Activated CD4-positive, alpha-beta T cell treated with anti-CD3 and anti-CD28 coated beads, Interleukin-2, amount 10 ng/mL, durations not matched to agents 7 days and 5 days (primary cell): ENCODE results near the gene WDR82. TPM values are rescaled to one million over a fixed set of nuclear protein-coding genes. Genes with fewer than 3 reads are reported as not detected.

ENCODE experiments used
- CTCF ChIA-PET: fragments of 350-600 bp; sonication (Branson Sonifier 250); formaldehyde crosslinking; loops from one replicate; lab custom pipeline; 2021; ENCODE audit warnings: antibody characterized with exemption; lab: Charles Lee
- POLR2A ChIA-PET: fragments of 350-600 bp; sonication (Branson Sonifier 250); formaldehyde crosslinking; loops from one replicate; lab custom pipeline; 2021; ENCODE audit warnings: antibody characterized with exemption; lab: Charles Lee
- DNase-seq: peaks from one replicate; pipeline ENCODE4 v3.0.0-alpha.2; 2020
- H3K27ac Mint-ChIP-seq: one replicate; pipeline ENCODE4 v1.8.0; 2021; ENCODE audit warnings: mild to moderate bottlenecking, moderate library complexity, mixed read lengths
- H3K27me3 Mint-ChIP-seq: one replicate; pipeline ENCODE4 v1.8.0; 2021; ENCODE audit warnings: mixed read lengths
- H3K36me3 Mint-ChIP-seq: one replicate; pipeline ENCODE4 v1.8.0; 2021; ENCODE audit warnings: low read depth, mixed read lengths
- H3K4me1 Mint-ChIP-seq: one replicate; pipeline ENCODE4 v1.8.0; 2021; ENCODE audit warnings: mixed read lengths
- H3K4me3 Mint-ChIP-seq: one replicate; pipeline ENCODE4 v1.8.0; 2021; ENCODE audit warnings: mild to moderate bottlenecking, moderate library complexity, mixed read lengths
- H3K9me3 Mint-ChIP-seq: one replicate; pipeline ENCODE4 v1.8.0; 2021; ENCODE audit warnings: mixed read lengths
- total RNA-seq, 2 experiments: library from RNA; stranded (reverse); gene quantifications; one replicate each; pipeline ENCODE4 v1.2.3, GENCODE V29; 2021

WDR82 gene
- total RNA-seq, 2 experiments from 2014 or later, result 140 to 143 TPM

DNA sequence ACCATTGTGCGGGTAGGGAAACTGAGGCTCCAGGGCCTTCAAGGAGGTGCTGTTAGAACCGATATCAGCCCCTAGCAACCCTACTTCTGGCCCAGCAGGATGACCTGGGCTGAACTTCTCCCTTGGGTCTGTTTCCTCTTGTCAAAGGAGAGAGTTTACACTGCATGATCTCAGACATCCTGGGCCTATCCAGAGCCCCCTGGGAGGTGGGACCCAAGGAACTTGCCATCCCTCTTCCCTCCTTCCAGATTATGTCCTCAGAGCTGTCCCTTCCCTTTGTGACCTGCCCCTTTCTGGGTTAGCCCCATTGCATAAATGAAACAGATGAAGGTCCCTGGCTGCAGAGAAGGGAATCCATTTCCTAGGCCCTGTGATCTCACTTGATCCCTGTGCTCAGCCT lies 25.4 kb upstream of the WDR82 start:
- Mint-ChIP-seq H3K9me3 (no peaks in the 10 kb centered on the region), H3K36me3 (no peaks in the 10 kb centered on the region), H3K27ac (no peak overlapping the region), H3K4me1 (peaks cover 6% of the 10 kb centered on the region), H3K27me3 (no peaks in the 10 kb centered on the region), H3K4me3 (no peak overlapping the region)
- DNase-seq, result no peak
- CTCF ChIA-PET, result no interaction called here
- POLR2A ChIA-PET, result no interaction called here

GRCh38 chr3:52302426-52303145 lies 24.1 kb upstream of the WDR82 start:
- H3K4me1 Mint-ChIP-seq, result peaks cover 3% of the 10 kb centered on the region
- H3K4me3 Mint-ChIP-seq, result no peak overlapping the region
- POLR2A ChIA-PET, result no interaction called here
- no peaks in the 10 kb centered on the region for H3K36me3 Mint-ChIP-seq
- CTCF ChIA-PET, result no interaction called here
- no peaks in the 10 kb centered on the region for H3K27me3 Mint-ChIP-seq
- no peaks in the 10 kb centered on the region for H3K9me3 Mint-ChIP-seq
- no peak overlapping the region for H3K27ac Mint-ChIP-seq
- no peak for DNase-seq

- no peak for DNase-seq
- ChIA-PET CTCF (interaction anchor here (1.2 kb wide), 1 partner anchor 24 kb away, joined by 4 read pairs; no protein-coding TSS in a partner anchor), POLR2A (no interaction called here)
These were observed 21.6 kb upstream of the WDR82 start for GRCh38 chr3:52299879-52300611.

DNA sequence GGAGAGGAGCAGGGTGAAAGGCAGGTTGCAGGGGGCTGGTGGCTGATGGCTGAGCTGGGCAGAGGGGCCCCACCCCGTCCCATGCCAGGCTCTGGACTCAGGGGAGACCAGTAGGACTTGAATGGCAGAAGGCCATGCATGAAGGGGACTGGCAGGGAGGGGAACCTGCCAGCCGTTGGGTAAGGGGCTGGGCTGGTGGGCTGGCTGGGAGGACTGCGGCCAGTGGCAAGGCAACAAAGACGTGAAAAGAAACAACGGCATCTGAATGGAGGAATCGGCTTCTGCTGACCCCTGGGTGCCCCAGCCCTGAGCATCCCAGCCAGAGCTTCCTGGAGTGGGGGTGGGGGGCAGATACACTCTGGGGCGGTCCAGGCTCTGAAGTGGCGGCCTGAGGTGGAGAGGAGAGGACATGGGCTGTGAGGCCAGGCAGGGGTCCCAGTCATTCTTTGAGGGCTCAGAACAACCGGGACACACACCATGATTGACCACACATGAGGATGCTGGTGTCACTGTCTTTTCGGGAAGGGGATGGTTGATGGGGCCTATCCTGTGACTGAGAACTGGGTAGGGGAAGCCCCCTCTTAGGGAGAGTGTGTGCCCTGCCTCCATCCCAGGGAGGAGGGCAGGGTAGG lies 20.9 kb upstream of the WDR82 start:
- Mint-ChIP-seq H3K4me1 (no peaks in the 10 kb centered on the region), H3K27ac (no peak overlapping the region), H3K27me3 (no peaks in the 10 kb centered on the region), H3K9me3 (no peaks in the 10 kb centered on the region), H3K36me3 (no peaks in the 10 kb centered on the region), H3K4me3 (no peak overlapping the region)
- POLR2A ChIA-PET, result no interaction called here
- CTCF ChIA-PET, result no interaction called here
- DNase-seq, result no peak

More at GRCh38 chr3:52299879-52300611, 21.6 kb upstream of the WDR82 start:
- H3K27ac Mint-ChIP-seq, result no peak overlapping the region
- H3K36me3 Mint-ChIP-seq, result no peaks in the 10 kb centered on the region
- no peaks in the 10 kb centered on the region for H3K9me3 Mint-ChIP-seq
- H3K27me3 Mint-ChIP-seq, result no peaks in the 10 kb centered on the region
- no peak overlapping the region for H3K4me3 Mint-ChIP-seq
- H3K4me1 Mint-ChIP-seq, result no peaks in the 10 kb centered on the region

- no peak overlapping the region for H3K27ac Mint-ChIP-seq
- ChIA-PET POLR2A (no interaction called here), CTCF (interaction anchor here (1.0 to 1.7 kb wide), 4 partner anchors 9 to 86 kb away, joined by 3 to 7 read pairs (median 3); no protein-coding TSS in a partner anchor)
- H3K4me1 Mint-ChIP-seq, result no peaks in the 10 kb centered on the region
- no peaks in the 10 kb centered on the region for H3K36me3 Mint-ChIP-seq
- H3K9me3 Mint-ChIP-seq, result no peaks in the 10 kb centered on the region
- DNase-seq, result no peak
- no peaks in the 10 kb centered on the region for H3K27me3 Mint-ChIP-seq
- no peak overlapping the region for H3K4me3 Mint-ChIP-seq
These were observed 20.0 kb upstream of the WDR82 start for GRCh38 chr3:52298149-52299098.

DNA sequence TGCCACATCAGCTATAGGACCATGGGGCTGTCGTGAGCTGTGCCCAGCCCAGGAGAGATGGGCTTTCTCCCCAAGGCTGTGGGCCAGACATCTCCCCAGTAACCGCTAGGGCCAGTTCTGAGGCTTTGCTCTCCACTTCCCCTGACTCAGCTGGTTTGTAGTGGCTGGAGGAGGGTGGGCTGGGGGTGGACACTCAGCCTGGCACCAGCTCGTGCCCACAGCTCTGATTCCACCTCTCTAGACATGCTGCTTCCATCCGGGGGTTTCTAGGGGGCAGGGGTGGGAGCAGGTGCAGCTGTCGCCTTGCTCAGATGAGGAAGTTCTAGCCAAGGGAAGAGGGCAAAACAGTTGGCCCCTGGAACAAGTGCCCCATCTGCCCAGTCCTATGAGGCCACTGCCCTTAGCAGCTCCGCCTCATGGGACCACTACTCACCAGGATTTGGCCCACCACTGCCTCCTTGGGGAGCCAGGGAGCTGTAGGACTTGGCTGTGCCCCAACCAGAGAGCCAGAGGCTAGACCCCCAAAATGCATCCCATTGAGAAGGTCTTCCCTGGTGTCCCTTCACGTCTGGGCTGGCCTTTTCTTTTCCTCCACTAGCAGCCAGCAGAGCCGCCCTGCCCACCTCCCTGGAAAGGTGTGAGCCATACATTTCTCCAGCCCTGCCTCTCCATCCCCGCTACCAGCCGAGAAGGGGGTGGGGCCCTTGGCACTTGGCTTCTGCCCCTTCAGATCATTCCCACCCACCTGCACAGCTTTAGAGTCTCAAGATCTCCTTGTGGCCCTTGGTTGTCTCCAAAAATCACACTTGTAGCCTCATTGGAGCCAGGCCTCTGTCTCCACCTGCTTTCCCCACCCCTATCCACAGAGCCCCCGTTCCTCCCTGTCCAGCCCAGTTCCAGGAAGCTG lies 19.0 kb upstream of the WDR82 start:
- Mint-ChIP-seq H3K4me3 (no peak overlapping the region), H3K4me1 (no peaks in the 10 kb centered on the region), H3K36me3 (no peaks in the 10 kb centered on the region), H3K27me3 (no peaks in the 10 kb centered on the region), H3K27ac (no peak overlapping the region), H3K9me3 (no peaks in the 10 kb centered on the region)
- CTCF ChIA-PET, result interaction anchor here (0.6 to 1.8 kb wide), 10 partner anchors 8 to 114 kb away, joined by 3 to 7 read pairs (median 3); partner anchors contain the start of gene WDR82
- no peak for DNase-seq
- POLR2A ChIA-PET, result no interaction called here

DNA sequence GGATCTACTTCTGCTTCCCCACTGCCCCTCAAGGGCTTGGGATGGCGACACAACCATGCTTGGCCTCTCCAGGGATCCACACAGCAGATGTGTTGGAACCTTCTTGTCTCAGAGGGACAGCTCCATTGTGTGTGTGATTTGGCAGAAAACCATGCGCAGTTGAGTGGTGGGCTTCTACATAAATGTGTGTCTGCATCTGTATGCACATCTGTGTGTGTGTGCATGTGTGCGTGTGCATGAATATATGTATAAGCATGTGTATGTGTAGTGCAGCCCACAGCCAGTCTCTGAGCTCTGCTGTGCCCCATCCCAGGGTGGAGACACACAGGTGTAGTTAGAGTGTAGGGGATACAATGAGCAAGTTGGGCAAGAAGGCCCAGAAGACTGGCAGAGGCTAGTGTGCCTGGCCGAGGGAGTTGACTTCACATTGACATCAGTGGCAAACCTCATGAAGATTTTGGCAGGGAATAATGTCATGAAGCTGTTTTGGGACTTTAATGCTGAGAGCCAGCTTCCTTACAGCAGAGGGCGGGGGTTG lies 17.3 kb upstream of the WDR82 start:
- Mint-ChIP-seq H3K9me3 (no peaks in the 10 kb centered on the region), H3K36me3 (peaks cover 9% of the 10 kb centered on the region), H3K27me3 (no peaks in the 10 kb centered on the region), H3K4me3 (no peak overlapping the region), H3K4me1 (peaks cover 10% of the 10 kb centered on the region), H3K27ac (no peak overlapping the region)
- ChIA-PET CTCF (interaction anchor here (0.8 to 1.8 kb wide), 6 partner anchors 14 to 65 kb away, joined by 3 to 9 read pairs (median 3); no protein-coding TSS in a partner anchor), POLR2A (no interaction called here)
- DNase-seq, result no peak

DNA sequence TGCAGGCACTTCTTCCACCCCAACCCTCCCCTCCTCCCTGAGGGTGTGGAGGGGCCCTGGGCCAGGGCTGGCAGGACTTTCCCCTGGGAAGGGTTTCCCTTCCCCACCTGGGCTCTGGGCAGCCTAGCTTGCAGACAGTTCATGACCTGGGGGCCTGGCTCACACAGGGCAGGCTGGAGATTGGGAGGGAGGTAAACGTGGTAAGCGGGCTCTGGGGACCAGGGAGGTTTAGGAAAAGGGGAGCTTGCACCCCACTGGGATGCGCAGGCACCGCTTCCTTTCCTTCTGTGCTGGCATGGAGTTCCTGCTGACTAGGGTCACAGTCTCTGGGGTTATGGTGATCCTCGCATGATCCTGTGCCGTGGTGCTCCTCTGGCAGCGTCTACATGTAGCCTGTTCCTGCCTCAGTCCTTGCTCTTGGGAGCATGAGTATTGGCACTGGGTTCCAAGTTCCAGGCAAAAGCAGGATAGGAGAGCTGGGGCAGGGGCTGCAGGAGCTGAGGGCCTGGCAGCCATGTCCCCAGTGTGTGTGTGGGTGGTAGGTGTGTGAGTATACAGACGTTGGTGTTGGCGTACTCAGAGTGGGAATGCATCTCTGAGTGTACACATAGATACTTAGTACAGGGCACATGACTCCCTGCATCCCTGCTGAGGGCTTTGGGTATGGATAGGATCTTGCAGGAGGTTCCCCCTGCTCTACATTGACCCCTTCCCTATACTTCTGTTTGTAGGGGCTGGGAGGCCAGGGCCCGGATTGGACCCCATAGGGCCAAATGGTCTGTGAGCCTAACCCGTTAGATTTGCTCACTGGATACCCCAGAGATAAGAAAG lies 16.1 kb upstream of the WDR82 start:
- H3K4me1 Mint-ChIP-seq, result peaks cover 15% of the 10 kb centered on the region
- H3K27me3 Mint-ChIP-seq, result no peaks in the 10 kb centered on the region
- H3K9me3 Mint-ChIP-seq, result no peaks in the 10 kb centered on the region
- ChIA-PET POLR2A (no interaction called here), CTCF (interaction anchor here (1.4 to 1.5 kb wide), 3 partner anchors 24 to 63 kb away, joined by 3 to 9 read pairs (median 7); no protein-coding TSS in a partner anchor)
- H3K27ac Mint-ChIP-seq, result no peak overlapping the region
- H3K36me3 Mint-ChIP-seq, result peaks cover 9% of the 10 kb centered on the region
- DNase-seq, result no peak
- no peak overlapping the region for H3K4me3 Mint-ChIP-seq

- Mint-ChIP-seq H3K27me3 (no peaks in the 10 kb centered on the region), H3K4me1 (peaks cover 23% of the 10 kb centered on the region), H3K36me3 (peaks cover 9% of the 10 kb centered on the region), H3K9me3 (no peaks in the 10 kb centered on the region), H3K4me3 (no peak overlapping the region), H3K27ac (no peak overlapping the region)
- DNase-seq, result no peak
- CTCF ChIA-PET, result interaction anchor here (1.2 to 1.4 kb wide), 2 partner anchors 16 to 62 kb away, joined by 3 to 7 read pairs; no protein-coding TSS in a partner anchor
- POLR2A ChIA-PET, result no interaction called here
These were observed 15.3 kb upstream of the WDR82 start for GRCh38 chr3:52293491-52294319.
